ENCODE measurements around the gene HBA1.
A peak's percentile ranks its signal among the peaks of the same experiment; 100 is the strongest.

The HBA1 gene

DNA sequence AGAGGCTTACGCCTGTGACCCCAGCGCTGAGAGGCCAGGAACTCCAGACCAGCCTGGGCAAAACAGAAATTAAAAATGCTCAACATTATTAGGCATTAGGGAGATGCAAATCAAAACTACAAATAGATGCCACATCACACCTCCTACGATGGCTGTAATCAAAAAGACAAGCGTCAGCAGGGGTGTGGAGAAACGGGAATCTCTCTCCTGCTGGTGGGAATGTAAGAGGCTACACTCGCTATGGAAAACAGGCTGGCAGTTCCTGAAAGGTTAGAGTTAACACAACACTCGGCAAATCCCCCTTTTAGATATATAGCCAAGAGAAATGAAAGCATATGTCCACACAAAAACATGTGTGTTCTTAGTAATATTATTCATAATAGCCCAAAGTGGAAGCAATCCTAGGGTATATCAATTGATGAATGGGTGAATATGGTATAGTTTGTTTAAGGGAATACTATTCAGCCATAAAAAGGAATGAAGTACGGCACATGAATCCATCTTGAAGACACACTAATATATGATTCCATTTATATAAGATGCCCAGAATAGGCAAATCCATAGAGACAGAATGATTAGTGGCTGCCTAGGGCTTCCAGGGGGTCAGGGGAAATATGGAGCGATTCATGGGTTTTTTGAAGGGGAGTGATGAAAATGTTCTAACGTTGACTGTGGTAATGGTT, 36.2 kb upstream of the HBA1 start:
- no peak for DNase-seq (ENCODE audit: low spot score)
- TF ChIP-seq, protein P1, sequence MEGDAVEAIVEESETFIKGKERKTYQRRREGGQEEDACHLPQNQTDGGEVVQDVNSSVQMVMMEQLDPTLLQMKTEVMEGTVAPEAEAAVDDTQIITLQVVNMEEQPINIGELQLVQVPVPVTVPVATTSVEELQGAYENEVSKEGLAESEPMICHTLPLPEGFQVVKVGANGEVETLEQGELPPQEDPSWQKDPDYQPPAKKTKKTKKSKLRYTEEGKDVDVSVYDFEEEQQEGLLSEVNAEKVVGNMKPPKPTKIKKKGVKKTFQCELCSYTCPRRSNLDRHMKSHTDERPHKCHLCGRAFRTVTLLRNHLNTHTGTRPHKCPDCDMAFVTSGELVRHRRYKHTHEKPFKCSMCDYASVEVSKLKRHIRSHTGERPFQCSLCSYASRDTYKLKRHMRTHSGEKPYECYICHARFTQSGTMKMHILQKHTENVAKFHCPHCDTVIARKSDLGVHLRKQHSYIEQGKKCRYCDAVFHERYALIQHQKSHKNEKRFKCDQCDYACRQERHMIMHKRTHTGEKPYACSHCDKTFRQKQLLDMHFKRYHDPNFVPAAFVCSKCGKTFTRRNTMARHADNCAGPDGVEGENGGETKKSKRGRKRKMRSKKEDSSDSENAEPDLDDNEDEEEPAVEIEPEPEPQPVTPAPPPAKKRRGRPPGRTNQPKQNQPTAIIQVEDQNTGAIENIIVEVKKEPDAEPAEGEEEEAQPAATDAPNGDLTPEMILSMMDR (conservative IDR thresholded peaks at IDR 0.05; ENCODE audit: low read depth), result no peak
- ChIA-PET CTCF (no interaction called here), POLR2A (ENCODE audit: low non-redundant PET) (no interaction called here)
- H3K27ac ChIP-seq, result no peak overlapping the region

DNA sequence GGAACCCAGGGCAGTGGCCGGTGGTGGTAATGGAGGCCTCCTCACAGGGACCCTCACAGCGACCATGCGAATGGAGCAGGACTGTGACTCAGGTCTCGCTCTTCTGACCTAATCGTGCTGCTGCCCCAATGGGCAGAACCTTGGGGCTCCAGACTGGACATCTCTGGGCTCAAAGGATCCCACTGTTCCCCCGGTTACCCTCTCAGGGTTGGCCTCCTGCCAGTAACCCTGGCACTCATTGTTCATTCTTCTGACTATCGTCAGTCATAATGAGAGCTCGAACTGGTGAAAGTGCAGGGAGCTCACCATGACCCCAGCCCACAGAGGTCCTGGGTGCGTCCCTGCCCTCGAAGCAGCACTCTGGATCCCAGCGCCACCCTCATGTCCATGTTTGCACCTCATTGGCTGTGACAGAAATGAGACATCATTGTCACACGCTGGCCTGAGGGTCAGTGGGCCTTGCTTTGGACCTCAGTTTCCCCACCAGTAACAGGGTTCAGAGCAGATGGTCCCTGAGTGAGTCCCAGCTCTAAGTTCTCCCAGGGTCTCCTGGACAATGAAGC, 34.0 kb upstream of the HBA1 start:
- ChIA-PET CTCF (no interaction called here), POLR2A (ENCODE audit: low non-redundant PET) (no interaction called here)
- DNase-seq (ENCODE audit: low spot score), result no peak
- no peak overlapping the region for H3K27ac ChIP-seq
- TF ChIP-seq, protein P1 (conservative IDR thresholded peaks at IDR 0.05; ENCODE audit: low read depth), result no peak

- POLR2A ChIA-PET (ENCODE audit: low non-redundant PET), result no interaction called here
- TF ChIP-seq, protein P1 (conservative IDR thresholded peaks at IDR 0.05; ENCODE audit: low read depth), result no peak
- no peak for DNase-seq (ENCODE audit: low spot score)
- CTCF ChIA-PET, result interaction anchor here (0.6 kb wide), 1 partner anchor 27 kb away, joined by 3 read pairs; no protein-coding TSS in a partner anchor
- peak overlapping the region; percentile 42 for H3K27ac ChIP-seq
Measured at GRCh38 chr16:143047-143446, 33.4 kb upstream of the HBA1 start.

DNA sequence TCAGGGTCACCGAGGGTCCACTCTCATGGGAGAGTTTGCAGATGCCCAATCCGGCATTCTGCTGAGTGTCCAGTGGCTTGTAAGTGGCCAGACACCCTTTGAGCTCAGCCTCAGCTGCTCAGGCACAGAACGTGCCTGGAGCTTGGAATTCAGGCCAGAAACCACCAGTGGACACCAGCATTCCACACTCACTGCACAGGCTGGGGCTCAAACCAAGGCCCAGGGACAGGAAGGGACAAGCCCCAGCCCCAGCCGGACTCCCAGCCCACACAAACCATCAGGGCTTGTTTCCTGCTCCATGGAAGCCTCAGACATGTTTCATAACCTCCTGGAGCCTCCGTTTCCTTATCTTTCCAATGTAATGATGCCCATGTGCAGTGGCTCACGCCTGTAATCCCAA, 33.0 kb upstream of the HBA1 start:
- TF ChIP-seq, protein P1 (conservative IDR thresholded peaks at IDR 0.05; ENCODE audit: low read depth), result no peak
- POLR2A ChIA-PET (ENCODE audit: low non-redundant PET), result no interaction called here
- CTCF ChIA-PET, result interaction anchor here (0.6 kb wide), 1 partner anchor 27 kb away, joined by 3 read pairs; no protein-coding TSS in a partner anchor
- peak overlapping the region; percentile 42 for H3K27ac ChIP-seq
- DNase-seq (ENCODE audit: low spot score), result no peak

GRCh38 chr16:144797-145252, 31.7 kb upstream of the HBA1 start:
- DNase-seq (ENCODE audit: low spot score), result no peak
- POLR2A ChIA-PET (ENCODE audit: low non-redundant PET), result no interaction called here
- TF ChIP-seq, protein P1 (conservative IDR thresholded peaks at IDR 0.05; ENCODE audit: low read depth), result no peak
- CTCF ChIA-PET, result no interaction called here
- H3K27ac ChIP-seq, result no peak overlapping the region

- no peak overlapping the region for H3K27ac ChIP-seq
- CTCF ChIA-PET, result no interaction called here
- TF ChIP-seq, protein P1 (conservative IDR thresholded peaks at IDR 0.05; ENCODE audit: low read depth), result no peak
- no peak for DNase-seq (ENCODE audit: low spot score)
- POLR2A ChIA-PET (ENCODE audit: low non-redundant PET), result no interaction called here
Measured at GRCh38 chr16:146646-147045, 29.8 kb upstream of the HBA1 start.

All from RWPE1 (cell line).